Muscle layer of duodenum (tissue), 2 donors: ENCODE measurements around the gene USP53.
"Not testable (repeated sequence)": the region's sequence is repeated elsewhere in the genome, so short reads cannot be mapped to it uniquely, and the experiment has no call there.

ENCODE experiments used
- H3K27ac ChIP-seq: one replicate; pipeline ENCODE4 v1.7.0; 2013; ENCODE audit warnings: mild to moderate bottlenecking, low read length
- H3K27me3 ChIP-seq: one replicate; pipeline ENCODE4 v1.7.0; 2013; ENCODE audit warnings: low read depth, mild to moderate bottlenecking, control low read depth, low read length
- H3K36me3 ChIP-seq, 2 donors: one replicate each; pipeline ENCODE4 v1.7.0; 2013; ENCODE audit warnings: low read length in 2 of 2, control low read depth in 1 of 2, mild to moderate bottlenecking in 1 of 2; ENCODE audit not compliant: insufficient read depth in 2 of 2, control insufficient read depth in 1 of 2
- H3K4me1 ChIP-seq, 2 donors: one replicate each; pipeline ENCODE4 v1.7.0; 2013; ENCODE audit warnings: low read length in 2 of 2, mild to moderate bottlenecking in 2 of 2, control low read depth in 1 of 2, moderate library complexity in 1 of 2; ENCODE audit not compliant: insufficient read depth in 2 of 2, control insufficient read depth in 1 of 2
- H3K4me3 ChIP-seq, 2 donors: one replicate each; pipeline ENCODE4 v1.7.0; 2013; ENCODE audit warnings: low read length in 2 of 2, low read depth in 1 of 2, mild to moderate bottlenecking in 1 of 2
- H3K9me3 ChIP-seq, 2 donors: one replicate each; pipeline ENCODE4 v1.7.0; 2013; ENCODE audit warnings: low read length in 2 of 2, control low read depth in 1 of 2, mild to moderate bottlenecking in 1 of 2; ENCODE audit not compliant: control insufficient read depth in 1 of 2
- donor health status: healthy.

The USP53 gene

GRCh38 chr4:119212234-119212963 is at the start of gene USP53:
Gene USP53, plus strand, starts transcription at chr4:119212713. Its CDS starts 27,047 bp downstream, at chr4:119239760.
- H3K4me1 ChIP-seq: no peaks in the 10 kb centered on the region
- no peaks in the 10 kb centered on the region for H3K9me3 ChIP-seq
- peak within 1 kb of the TSS; percentile 98 for H3K27ac ChIP-seq
- H3K27me3 ChIP-seq: no peaks in the 10 kb centered on the region
- H3K4me3 ChIP-seq: peak within 1 kb of the TSS; percentile 83 to 94
- H3K36me3 ChIP-seq: peaks cover 0 to 5% of the 10 kb centered on the region in 2 donors

DNA sequence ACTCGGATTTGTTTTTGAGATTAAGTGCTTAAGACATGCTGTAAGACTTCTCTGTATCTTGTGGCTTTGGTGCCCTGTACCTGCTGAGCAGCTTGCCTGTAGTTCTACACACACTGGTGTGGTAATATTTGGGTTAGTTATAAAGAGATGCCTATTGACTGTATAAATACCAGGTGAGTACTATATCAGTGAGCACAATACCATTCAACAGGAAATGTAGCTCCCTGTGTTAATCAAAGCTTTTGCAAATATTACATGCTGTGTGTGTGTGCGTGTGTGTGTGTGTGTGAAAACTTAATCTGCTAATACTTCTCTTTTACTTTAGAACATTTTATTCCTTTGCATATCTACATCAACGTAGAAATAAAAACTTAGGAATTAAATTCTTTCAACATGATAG is 46.7 kb upstream of the USP53 start:
- Histone ChIP-seq H3K4me1 (no peaks in the 10 kb centered on the region), H3K27me3 (no peaks in the 10 kb centered on the region), H3K4me3 (no peak overlapping the region), H3K27ac (no peak overlapping the region), H3K9me3 (no peaks in the 10 kb centered on the region), H3K36me3 (peaks cover 0 to 3% of the 10 kb centered on the region in 2 donors)

DNA sequence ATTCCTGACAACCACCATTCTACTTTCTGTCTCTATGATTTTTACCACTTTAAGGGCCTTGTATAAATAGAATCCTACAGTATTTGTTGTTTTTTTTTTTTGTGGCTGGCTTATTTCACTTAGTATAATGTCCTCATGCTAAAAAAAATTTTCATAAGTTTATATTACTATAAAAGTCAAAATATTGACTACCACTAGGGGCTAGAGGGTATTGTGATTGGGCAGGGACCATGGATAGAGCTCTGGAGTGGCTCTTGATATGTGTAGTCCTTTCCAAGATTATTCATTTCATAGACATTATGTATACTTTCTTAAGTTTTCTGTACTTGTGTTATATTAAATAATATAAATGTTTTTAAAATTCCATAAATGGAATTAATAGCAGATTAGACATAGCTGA is 42.3 kb upstream of the USP53 start:
- no peak overlapping the region for H3K27ac ChIP-seq
- H3K36me3 ChIP-seq: peaks cover 0 to 3% of the 10 kb centered on the region in 2 donors
- no peaks in the 10 kb centered on the region for H3K9me3 ChIP-seq
- no peaks in the 10 kb centered on the region for H3K27me3 ChIP-seq
- H3K4me3 ChIP-seq: no peak overlapping the region
- no peaks in the 10 kb centered on the region for H3K4me1 ChIP-seq

DNA sequence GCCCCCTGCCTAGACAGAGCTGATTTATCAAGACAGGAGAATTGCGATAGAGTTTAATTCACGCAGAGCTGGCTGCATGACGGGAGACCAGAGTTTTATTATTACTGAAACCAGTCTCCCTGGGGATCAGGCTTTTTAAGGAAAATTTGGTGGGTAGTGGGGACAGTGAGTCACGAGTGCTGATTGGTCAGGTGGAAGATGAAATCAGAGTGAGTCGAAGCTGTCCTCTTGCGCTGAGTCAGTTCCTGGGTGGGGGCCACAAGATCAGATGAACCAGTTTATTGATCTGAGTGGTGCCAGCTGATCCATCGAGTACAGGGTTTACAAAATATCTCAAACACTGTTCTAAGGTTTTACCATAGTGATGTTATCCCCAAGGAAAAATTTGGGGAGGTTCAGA is 40.3 kb upstream of the USP53 start:
- H3K4me1 ChIP-seq: no peaks in the 10 kb centered on the region
- H3K9me3 ChIP-seq: no peaks in the 10 kb centered on the region
- H3K36me3 ChIP-seq: no peaks in the 10 kb centered on the region
- H3K4me3 ChIP-seq: no peak overlapping the region
- no peaks in the 10 kb centered on the region for H3K27me3 ChIP-seq
- H3K27ac ChIP-seq: no peak overlapping the region

- H3K4me3 ChIP-seq, H3K4me1 ChIP-seq, H3K36me3 ChIP-seq, H3K27ac ChIP-seq, H3K27me3 ChIP-seq, H3K9me3 ChIP-seq: not testable (repeated sequence)
These were observed 38.7 kb upstream of the USP53 start for GRCh38 chr4:119173729-119174361.

- H3K27me3 ChIP-seq: no peaks in the 10 kb centered on the region
- H3K36me3 ChIP-seq: no peaks in the 10 kb centered on the region
- H3K27ac ChIP-seq: no peak overlapping the region
- no peak overlapping the region for H3K4me3 ChIP-seq
- no peaks in the 10 kb centered on the region for H3K4me1 ChIP-seq
- H3K9me3 ChIP-seq: no peaks in the 10 kb centered on the region
These were observed 33.5 kb upstream of the USP53 start for GRCh38 chr4:119179011-119179410.

GRCh38 chr4:119184128-119184527 is 28.4 kb upstream of the USP53 start:
- Histone ChIP-seq H3K9me3 (no peaks in the 10 kb centered on the region), H3K4me3 (no peak overlapping the region), H3K27me3 (no peaks in the 10 kb centered on the region), H3K36me3 (no peaks in the 10 kb centered on the region), H3K27ac (no peak overlapping the region), H3K4me1 (peaks cover 0 to 3% of the 10 kb centered on the region in 2 donors)

GRCh38 chr4:119189638-119190037 is 22.9 kb upstream of the USP53 start:
- Histone ChIP-seq H3K9me3 (no peaks in the 10 kb centered on the region), H3K36me3 (no peaks in the 10 kb centered on the region), H3K27ac (peak overlapping the region; percentile 65), H3K4me1 (peaks cover 0 to 12% of the 10 kb centered on the region in 2 donors), H3K4me3 (no peak overlapping the region), H3K27me3 (no peaks in the 10 kb centered on the region)

DNA sequence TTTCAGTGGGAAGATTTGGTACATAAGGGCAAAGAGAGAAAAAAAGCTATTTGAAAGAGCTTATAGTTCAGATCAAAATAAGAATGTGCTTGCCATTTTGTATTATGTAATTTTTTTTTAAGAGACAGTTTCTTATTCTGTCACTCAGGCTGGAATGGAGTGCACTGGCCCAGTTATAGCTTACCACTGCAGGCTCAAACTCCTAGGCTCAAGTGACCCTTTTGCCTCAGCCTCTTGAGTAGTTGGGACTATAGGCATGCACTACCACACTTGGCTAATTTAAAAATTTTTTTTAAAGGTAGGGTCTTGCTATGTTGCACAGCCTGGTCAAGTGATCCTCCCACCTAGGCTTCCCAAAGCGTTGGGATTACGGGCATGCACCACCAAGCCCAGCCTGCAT is 22.2 kb upstream of the USP53 start:
- Histone ChIP-seq H3K27me3 (no peaks in the 10 kb centered on the region), H3K36me3 (no peaks in the 10 kb centered on the region), H3K4me3 (no peak overlapping the region), H3K27ac (no peak overlapping the region), H3K9me3 (no peaks in the 10 kb centered on the region), H3K4me1 (peaks cover 0 to 12% of the 10 kb centered on the region in 2 donors)

DNA sequence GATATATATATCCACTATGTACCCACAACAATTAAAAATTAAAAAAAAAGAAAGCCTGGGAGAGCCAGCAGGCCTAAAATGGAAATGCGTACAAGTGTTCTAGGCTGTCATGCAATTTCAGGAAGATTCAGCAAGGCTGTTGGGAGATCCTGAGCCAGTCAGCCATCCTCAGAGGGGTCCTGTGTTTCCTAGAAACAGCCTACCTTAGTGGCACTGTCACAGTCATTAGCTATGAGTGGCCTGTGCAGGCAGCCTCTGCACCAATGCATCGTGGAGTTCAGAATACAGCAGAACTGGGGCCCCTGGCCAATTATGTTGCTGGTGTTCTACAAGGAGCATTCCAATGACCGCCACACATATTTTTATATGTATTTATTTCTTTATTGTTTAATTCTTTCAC is 21.0 kb upstream of the USP53 start:
- no peak overlapping the region for H3K4me3 ChIP-seq
- H3K27ac ChIP-seq: no peak overlapping the region
- H3K9me3 ChIP-seq: no peaks in the 10 kb centered on the region
- H3K27me3 ChIP-seq: no peaks in the 10 kb centered on the region
- H3K4me1 ChIP-seq: peaks cover 0 to 12% of the 10 kb centered on the region in 2 donors
- no peaks in the 10 kb centered on the region for H3K36me3 ChIP-seq

GRCh38 chr4:119197772-119198212 is 14.7 kb upstream of the USP53 start:
- no peaks in the 10 kb centered on the region for H3K36me3 ChIP-seq
- H3K27me3 ChIP-seq: no peaks in the 10 kb centered on the region
- H3K4me3 ChIP-seq: no peak overlapping the region
- no peaks in the 10 kb centered on the region for H3K9me3 ChIP-seq
- H3K4me1 ChIP-seq: no peaks in the 10 kb centered on the region
- no peak overlapping the region for H3K27ac ChIP-seq
